ENCODE results near the gene IWS1.
"Not testable (repeated sequence)": the region's sequence is repeated elsewhere in the genome, so short reads cannot be mapped to it uniquely, and the experiment has no call there.

IWS1 gene

GRCh38 chr2:127560931-127561280 is 34.6 kb upstream of the IWS1 start:
- no peak for DNase-seq (ENCODE audit: low read depth in 2 of 2)

DNA sequence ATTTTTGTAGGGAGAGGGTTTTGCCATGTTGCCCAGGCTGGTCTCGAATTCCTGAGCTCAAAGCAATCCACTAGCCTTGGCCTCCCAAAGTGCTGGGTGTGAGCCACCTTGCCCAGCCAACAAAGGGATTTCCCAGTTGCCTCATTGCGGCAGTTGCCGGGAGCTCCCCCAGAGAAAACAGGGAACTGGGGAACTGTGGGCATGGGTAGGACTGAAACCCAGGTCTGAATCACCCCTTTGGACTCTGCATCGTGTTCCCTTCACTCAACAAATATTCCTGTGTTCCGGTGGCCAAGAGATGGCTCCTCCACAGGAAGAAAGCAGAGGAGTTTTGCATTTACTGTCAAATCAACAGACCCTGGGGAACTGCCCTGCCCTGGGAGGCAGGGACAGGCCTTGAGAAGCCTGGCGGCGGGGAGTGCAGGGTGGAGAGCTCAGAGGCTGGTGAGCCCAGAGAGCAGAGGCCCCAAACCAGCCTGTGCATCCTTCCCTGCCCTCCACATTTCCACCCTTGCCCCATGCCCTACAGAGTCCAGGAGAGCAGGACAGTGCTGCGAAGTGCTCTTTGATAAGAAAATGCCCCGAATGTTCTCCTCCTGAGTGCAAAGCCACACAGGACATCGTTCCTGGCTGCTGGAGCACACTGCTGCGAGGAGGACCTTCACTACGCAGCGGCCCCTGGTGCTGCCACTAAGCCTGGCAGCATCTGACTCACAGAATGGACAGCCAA is 34.1 kb upstream of the IWS1 start:
- no peak for DNase-seq (ENCODE audit: low read depth in 2 of 2)

DNA sequence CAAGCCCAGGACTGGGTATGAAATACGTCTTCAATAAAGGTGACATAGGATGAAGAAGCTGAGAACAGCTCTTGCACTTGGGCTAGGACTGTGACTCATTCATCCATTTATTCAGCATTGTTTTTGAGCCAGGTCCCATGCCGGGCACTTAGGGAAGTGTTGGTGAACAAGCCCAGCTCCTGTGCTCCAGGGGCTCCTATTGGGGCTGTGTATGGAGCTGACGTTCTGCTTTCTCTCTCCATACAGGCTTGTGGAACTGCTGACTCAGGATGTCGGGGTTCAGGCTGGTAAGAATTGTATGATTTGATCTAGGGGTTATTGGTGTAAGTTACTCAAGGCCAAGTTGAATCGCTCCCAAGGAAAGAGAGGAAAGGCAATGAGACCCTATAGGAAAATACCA is 33.2 kb upstream of the IWS1 start:
- DNase-seq (ENCODE audit: low read depth in 2 of 2), result no peak

DNA sequence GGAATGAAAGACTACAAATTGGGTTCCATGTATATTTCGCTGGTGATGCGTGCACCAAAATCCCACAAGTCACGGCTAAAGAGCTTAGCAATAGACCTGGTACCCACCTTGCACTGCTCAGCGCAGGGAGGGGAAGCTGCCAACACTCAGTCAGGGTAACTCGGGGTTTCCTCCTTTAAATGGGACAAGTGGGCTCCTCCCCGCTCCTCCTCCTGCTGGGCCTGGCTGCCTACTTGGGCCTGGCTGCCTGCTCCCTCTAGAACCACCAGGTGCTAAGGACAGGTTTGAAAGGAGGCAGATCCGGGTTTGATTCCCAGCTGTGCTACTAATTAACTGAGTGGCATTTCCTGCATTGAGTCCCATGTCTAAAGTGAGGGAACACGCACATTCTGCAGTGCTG is 32.6 kb upstream of the IWS1 start:
- no peak for DNase-seq (ENCODE audit: low read depth in 2 of 2)

DNA sequence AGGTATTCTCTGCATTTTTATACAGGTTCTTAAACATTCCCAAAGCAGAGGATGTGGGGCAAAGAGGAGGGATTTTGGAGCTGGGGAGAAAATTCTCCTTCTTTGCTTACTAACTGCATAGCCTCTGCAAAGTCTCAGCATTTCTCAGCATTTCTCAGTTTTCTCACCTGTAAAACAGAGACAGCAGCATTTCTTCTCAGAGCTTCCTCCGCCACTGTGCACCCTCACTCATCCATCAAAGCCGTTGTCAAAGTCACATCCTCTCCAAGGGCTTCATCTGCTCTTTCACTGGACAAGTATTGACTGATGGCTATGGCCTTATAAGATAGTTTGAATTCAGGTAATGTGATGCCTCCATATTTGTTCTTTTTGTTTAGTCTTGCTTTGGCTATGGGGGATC is 26.6 kb upstream of the IWS1 start:
- DNase-seq (ENCODE audit: low read depth in 2 of 2), result no peak

- DNase-seq (ENCODE audit: low read depth in 2 of 2), result no peak
Observed at GRCh38 chr2:127552336-127552735, 26.0 kb upstream of the IWS1 start.

GRCh38 chr2:127551221-127551930 is 25.1 kb upstream of the IWS1 start:
- DNase-seq (ENCODE audit: low read depth in 2 of 2), result no peak

- DNase-seq (ENCODE audit: low read depth in 2 of 2), result no peak
Observed at GRCh38 chr2:127546797-127547196, 20.5 kb upstream of the IWS1 start.

GRCh38 chr2:127545796-127546195 is 19.5 kb upstream of the IWS1 start:
- DNase-seq (ENCODE audit: low read depth in 2 of 2), result no peak

GRCh38 chr2:127545189-127545588 is 18.9 kb upstream of the IWS1 start:
- DNase-seq (ENCODE audit: low read depth in 2 of 2), result no peak

DNA sequence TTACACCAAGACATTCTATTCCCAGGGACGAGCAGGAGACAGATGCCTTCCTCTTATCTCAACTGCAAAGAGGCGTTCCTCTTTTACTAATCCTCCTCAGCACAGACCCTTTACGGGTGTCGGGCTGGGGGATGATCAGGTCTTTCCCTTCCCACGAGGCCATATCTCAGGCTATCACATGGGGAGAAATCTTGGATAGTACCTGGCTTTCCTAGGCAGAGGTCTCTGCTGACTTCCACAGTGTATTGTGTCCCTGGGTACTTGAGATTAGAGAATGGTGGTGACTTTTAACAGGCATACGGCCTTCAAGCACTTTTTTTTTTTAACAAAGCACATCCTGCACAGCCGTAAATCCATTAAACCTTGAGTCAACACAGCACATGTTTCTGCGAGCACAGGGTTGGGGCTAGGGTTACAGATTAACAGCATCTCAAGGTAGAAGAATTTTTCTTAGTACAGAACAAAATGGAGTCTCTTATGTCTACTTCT is 16.8 kb upstream of the IWS1 start:
- DNase-seq (ENCODE audit: low read depth in 2 of 2), result not testable (repeated sequence)

DNA sequence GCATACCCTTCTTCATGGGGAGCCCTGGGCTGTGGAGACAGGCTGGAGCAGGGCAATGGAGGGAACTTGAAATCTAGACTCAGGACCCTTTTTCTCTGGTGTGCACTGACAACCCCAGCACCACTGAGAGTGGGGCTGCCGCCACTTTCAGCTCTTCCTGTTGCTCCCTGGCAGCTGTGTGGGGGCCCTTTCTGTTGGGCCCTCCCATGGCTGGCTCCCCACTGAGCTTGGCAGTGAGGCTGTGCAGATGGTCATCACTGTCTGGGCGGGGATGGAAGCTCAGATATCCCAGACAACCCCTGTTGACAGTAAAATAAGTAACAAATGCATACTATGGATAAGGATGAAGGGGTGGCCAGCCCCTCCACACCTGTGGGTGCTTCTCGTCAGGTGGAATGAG is 15.9 kb upstream of the IWS1 start:
- DNase-seq (ENCODE audit: low read depth in 2 of 2), result no peak

GRCh38 chr2:127541809-127542208 is 15.5 kb upstream of the IWS1 start:
- DNase-seq (ENCODE audit: low read depth in 2 of 2), result no peak

GRCh38 chr2:127537644-127538043 is 11.4 kb upstream of the IWS1 start:
- no peak for DNase-seq (ENCODE audit: low read depth in 2 of 2)

GRCh38 chr2:127536707-127537541 is 10.6 kb upstream of the IWS1 start:
- DNase-seq (ENCODE audit: low read depth in 2 of 2), result no peak

DNA sequence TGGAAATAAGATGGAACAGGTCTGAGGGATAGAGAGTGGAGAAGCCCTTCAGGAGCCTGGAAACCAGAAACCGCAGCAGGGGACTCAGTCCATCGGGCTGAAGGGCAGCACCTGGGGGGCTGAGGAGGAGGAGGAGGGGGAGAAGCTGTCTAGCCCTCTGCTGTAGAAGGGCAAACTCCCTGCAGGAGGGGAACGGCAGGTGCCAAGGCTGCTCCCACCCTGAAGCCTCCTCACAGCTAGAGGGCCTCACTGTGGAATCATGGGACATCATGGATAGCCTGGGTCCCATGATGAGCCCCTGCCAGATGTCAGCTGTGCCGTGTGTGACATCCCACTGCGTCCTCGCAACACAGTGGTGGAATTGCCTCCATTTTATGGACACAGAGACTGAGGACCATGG is 9.6 kb upstream of the IWS1 start:
- no peak for DNase-seq (ENCODE audit: low read depth in 2 of 2)

DNA sequence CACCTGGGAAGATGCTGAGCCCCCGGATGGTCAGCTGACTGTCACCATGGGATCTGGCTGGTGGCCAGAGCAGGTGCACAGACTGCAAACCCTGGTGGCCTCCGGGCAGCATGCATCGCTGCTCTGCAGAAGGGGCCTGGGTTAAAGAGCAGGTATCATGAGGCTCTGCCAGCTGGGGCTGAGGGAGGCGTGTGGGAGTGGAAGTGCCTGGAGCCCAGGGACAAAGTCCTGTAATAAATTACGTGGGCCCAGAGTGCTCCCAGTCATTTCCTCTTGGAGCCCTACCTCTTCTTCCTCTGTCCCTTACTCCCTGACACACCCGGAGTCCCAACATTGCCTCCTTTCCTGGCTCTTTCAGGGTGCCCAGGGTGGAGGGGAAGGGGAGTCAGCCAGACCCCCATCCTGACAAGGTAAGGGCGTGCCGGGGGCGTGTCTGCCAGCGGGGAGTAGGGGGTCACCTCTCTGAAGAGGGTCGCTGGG is 9.2 kb upstream of the IWS1 start, which contains the start of gene MYO7B:
TSS of gene MYO7B (plus strand) at position 262 of the 480 bp plus-strand sequence. CDS start 24,040 bp downstream, outside the sequence.
- DNase-seq (ENCODE audit: low read depth in 2 of 2), result no peak

GRCh38 chr2:127532296-127532695 is 6.0 kb upstream of the IWS1 start:
- DNase-seq (ENCODE audit: low read depth in 2 of 2), result no peak

GRCh38 chr2:127531221-127531648 is 4.9 kb upstream of the IWS1 start:
- no peak for DNase-seq (ENCODE audit: low read depth in 2 of 2)

DNA sequence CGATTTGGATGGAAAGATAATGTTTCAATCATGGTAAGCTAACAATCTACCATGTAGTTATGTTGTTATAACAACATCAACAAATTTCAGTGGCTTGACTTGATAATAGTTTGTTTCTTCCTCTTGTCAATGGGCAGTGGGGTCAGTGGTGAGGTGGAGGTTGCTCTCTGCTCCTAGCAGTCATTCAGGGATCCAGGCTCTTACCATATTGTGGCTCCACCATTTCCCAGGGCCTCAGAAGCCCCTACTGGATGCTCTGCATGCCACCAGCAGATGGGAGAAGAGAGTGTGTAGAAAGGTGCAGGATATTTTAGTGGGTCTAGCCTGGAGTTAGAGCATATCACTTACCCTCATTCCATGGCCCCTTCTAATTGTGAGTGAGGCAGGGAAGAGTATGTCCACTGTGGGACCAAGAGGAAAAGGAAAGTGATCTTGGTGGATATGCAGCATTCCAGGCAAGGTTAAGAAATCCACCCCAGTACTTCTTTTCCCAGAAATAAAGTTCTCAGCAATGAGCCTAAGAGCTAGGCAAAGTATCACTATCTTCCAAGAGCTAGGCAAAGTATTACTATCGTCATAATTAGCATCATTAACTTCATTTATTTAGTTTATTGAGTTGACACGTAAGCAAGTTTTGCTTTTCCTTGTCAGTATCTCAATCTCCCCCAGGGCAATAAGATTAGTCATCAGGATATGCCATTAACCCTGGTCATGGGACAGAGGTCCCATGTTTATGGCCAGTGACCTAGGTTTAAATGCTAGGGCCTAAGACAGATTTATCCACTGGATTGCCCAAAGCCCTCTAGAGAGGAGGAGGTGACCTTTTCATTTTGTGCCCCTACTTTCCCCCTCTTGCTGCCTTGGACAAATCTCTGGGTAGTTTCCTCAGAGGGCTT is 4.2 kb upstream of the IWS1 start:
- DNase-seq (ENCODE audit: low read depth in 2 of 2), result no peak

GRCh38 chr2:127529416-127529815 is 3.1 kb upstream of the IWS1 start:
- DNase-seq (ENCODE audit: low read depth in 2 of 2), result not testable (repeated sequence)

Measured in activated CD4-positive, alpha-beta T cell treated with anti-CD3 and anti-CD28 coated beads for 24 hours (primary cell).